C4-2B (cell line): Measurements from ENCODE around the gene ITSN1.

Source experiments
- CTCF ChIP-seq: fragments of 450-650 bp; conservative IDR thresholded peaks from 2 replicates; pipeline ENCODE4 v1.5.1; 2017; ENCODE audit warnings: mild to moderate bottlenecking
- ZFX ChIP-seq: fragments of 450-650 bp; IDR thresholded peaks from 2 replicates; pipeline ENCODE4 v1.6.1; 2017

DNA sequence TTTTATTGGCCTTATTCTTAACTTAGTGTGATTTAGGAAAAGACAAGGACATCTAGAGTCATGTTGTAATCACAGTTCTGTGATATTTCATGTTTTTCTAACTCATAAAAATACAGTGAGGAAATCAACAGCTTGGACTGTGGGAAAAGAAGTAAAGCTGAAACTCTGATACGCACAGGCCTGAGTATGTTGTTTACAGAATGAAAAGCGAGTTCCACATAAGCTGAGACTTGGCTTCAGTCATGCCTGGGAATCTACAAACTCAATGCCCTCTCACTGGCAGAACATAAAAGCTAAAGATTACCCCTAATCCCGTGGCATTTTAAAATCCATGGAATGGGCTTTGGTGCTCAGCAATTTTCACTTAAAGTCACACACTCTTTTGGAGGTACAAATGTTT is 296.9 kb downstream of the ITSN1 start:
- TF ChIP-seq CTCF = no peak
- TF ChIP-seq ZFX = no peak
